Measurements from ENCODE around the gene APBA2.

The APBA2 gene

GRCh38 chr15:29102911-29103823 lies 217.4 kb downstream of the APBA2 start:
- no peak for DNase-seq (ENCODE audit: low read depth)

- no peak for DNase-seq (ENCODE audit: low read depth)
Observed at GRCh38 chr15:29103824-29104565, 218.2 kb downstream of the APBA2 start.

GRCh38 chr15:29104566-29104880 lies 218.7 kb downstream of the APBA2 start:
- DNase-seq (ENCODE audit: low read depth): no peak

- no peak for DNase-seq (ENCODE audit: low read depth)
Observed at GRCh38 chr15:29105151-29105854, 219.5 kb downstream of the APBA2 start.

GRCh38 chr15:29106116-29106515 lies 220.3 kb downstream of the APBA2 start:
- DNase-seq (ENCODE audit: low read depth): no peak

GRCh38 chr15:29106551-29107290 lies 220.9 kb downstream of the APBA2 start:
- DNase-seq (ENCODE audit: low read depth): no peak

- no peak for DNase-seq (ENCODE audit: low read depth)
Observed at GRCh38 chr15:29107291-29107890, 221.6 kb downstream of the APBA2 start.

GRCh38 chr15:29107971-29108645 lies 222.3 kb downstream of the APBA2 start:
- no peak for DNase-seq (ENCODE audit: low read depth)

GRCh38 chr15:29109762-29110161 lies 224.0 kb downstream of the APBA2 start:
- DNase-seq (ENCODE audit: low read depth): no peak

- DNase-seq (ENCODE audit: low read depth): no peak
Observed at GRCh38 chr15:29110176-29110575, 224.4 kb downstream of the APBA2 start.

GRCh38 chr15:29110733-29111132 lies 225.0 kb downstream of the APBA2 start:
- no peak for DNase-seq (ENCODE audit: low read depth)

GRCh38 chr15:29111705-29112281 lies 226.0 kb downstream of the APBA2 start:
- DNase-seq (ENCODE audit: low read depth): no peak

GRCh38 chr15:29113336-29114220 lies 227.8 kb downstream of the APBA2 start:
- no peak for DNase-seq (ENCODE audit: low read depth)

GRCh38 chr15:29114221-29115092 lies 228.7 kb downstream of the APBA2 start:
- no peak for DNase-seq (ENCODE audit: low read depth)

GRCh38 chr15:29115093-29115991 lies 229.6 kb downstream of the APBA2 start:
- no peak for DNase-seq (ENCODE audit: low read depth)

- no peak for DNase-seq (ENCODE audit: low read depth)
Observed at GRCh38 chr15:29116970-29117700, 231.4 kb downstream of the APBA2 start.

- DNase-seq (ENCODE audit: low read depth): no peak
Observed at GRCh38 chr15:29117778-29118177, 232.0 kb downstream of the APBA2 start.

Data from stimulated activated CD8-positive, alpha-beta memory T cell treated with anti-CD3 and anti-CD28 coated beads, Interleukin-12 subunit alpha, Interleukin-12 subunit beta, amount 100 ng/mL, for 4 hours (primary cell).